ENCODE results near the gene CEACAM21.
"Not testable (repeated sequence)": the region's sequence is repeated elsewhere in the genome, so short reads cannot be mapped to it uniquely, and the experiment has no call there.

Gene CEACAM21

DNA sequence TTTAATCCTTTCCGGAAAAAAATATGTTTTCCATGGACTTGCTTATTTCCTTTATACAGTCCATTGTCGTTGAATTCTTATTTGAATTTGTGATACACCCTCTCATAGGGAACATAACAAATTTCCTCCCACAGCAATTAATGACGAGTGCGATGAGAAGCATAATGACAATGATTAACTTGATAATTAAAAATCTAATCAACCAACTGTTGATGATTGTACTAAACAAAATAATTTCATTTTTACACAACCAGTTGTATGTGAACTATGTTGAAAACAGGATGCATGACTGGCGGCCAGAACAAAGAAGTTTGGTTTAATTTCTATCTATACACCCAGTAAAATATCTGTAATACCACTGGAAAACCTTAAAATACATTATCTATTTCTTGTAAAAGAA lies 26.1 kb upstream of the CEACAM21 start:
- FAIRE-seq, result no peak

DNA sequence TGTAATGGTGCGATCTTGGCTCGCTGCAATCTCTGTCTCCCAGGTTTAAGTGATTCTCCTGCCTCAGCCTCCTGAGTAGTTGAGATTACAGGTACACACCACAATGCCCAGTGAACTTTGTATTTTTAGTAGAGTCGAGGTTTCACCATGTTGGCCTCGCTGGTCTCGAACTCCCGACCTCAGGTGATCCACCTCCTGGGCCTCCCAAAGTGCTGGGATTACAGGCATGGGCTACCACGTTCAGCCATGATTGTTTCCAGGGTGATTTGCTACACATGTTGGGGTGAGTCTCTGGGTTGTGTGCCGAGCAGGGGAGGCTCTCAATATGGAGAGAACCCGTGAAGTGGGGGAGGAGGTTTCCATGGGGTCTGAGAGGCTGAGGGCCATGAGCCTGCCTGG lies 24.8 kb upstream of the CEACAM21 start:
- no peak for FAIRE-seq

DNA sequence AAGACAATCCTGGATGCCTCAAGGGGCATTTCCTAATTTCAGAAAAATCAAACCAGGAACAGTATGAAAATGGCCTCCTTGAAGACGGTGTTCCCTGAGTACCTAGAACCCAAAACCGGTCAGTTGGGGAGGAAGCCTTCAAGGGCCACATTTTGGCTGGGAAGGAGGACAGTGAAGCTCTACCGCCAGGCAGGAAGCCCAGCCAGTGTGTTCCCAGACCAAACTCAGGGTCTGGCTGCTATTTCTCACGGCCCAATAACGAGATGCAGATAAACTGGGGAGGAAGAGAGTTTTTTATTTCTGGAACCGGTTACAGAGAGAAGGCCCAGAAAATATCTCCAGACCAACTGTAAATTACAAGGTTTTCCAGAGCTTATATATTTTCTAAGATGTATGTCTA lies 24.3 kb upstream of the CEACAM21 start:
- no peak for FAIRE-seq

DNA sequence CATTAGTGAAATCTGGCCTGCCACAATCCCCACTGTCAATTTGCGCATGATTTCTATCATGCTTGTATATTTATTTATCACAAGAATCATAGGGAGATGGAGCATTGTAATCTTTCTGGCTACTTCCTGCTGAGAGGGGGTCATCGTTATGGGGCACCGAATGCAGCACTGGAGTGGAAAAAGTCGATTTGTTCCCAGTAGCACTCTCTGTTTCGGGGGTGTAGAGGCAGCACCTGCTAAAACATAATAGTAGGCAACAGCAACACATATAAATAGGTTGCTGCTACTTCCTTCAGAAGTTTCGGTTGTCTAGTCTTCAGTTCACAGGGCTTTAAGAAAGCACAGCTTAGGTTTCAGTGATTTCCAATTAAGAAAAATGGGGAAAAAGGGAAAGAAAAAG lies 23.4 kb upstream of the CEACAM21 start:
- FAIRE-seq, result no peak

DNA sequence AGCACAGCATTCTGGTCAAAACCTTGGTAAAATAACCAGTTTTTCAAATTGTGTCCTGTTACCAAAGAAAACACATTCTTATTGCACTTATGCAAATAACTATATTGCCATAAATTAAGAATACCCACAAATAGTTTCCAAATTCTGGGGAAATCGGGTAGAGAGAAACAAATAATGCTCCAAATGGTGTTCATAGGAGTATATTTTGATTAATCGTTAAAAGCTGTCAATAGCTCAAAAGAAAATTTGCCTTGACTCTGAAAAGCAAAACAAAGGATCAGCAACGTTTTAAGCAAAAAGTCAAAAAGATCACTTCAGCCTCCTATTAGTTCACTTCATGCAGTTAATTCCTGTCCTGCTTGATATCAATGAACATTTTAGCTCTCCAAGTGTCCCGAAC lies 22.2 kb upstream of the CEACAM21 start:
- no peak for FAIRE-seq

DNA sequence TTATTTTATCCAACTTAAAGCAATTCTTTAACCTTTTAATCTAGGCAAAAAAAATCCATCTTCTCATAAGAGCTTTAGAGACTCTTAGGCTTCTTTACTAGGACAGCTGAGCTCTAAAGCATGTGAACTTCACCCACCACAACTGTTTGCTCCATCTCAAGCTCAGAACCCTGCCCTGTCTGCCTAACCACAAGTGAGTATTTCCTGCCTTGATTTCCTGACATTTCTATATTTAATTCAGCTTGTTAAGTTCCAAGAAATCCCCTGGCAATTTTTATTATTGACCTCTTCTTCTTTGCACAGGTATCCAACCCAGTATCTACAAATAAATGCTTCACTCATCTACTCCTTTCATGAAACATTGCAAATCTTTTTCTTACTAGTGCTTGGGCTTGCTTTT lies 21.1 kb upstream of the CEACAM21 start:
- FAIRE-seq, result no peak

DNA sequence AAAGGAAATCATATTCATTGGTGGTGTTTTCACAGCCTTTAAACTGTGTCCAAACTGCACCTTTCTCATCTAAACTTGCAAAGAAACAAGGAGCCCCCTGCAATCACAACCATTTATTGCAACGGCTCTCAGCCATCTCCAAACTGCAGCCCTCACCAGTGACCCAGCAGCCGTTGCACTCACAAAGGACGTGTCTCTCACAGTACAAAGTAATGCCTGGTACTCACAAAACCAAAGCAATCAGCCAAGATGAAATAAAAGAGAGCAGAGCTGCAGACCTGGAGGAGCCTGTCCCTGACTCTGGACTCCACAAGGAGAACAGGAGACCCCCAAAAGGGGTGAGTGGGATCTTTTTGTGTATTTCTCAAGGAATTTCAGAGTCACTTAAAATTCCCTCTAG lies 20.2 kb upstream of the CEACAM21 start:
- FAIRE-seq, result no peak

DNA sequence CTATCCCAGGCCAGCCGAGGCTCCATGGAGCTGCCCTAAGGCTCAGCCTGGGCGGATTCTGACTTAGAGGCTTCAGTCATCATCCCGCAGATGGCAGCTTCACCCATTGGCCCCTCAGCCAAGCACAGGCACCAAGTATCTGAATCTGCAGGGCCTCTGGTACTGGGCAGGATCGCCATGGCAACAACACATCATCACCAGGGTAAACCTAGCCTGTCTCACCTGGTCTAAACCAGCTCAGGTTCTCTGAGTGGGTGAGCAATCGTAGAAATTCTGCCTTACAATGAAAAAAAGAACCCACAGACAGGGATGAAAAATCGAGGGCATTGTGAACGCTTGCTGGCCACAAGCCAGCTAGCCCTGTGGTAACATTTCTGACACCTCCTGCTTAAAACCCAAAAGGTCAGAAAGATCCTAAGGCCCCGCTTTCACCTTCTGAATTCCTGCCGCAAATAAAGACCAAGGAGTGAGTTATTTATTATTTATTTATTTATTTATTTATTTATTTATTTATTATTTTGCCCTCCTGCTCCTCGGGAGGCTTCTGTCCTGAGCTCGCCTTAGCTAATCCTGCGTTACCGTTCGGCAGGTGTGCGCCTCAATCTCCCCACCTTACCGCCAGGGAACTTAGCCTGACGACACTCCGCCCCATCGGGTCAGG lies 12.0 kb upstream of the CEACAM21 start:
- FAIRE-seq, result no peak

DNA sequence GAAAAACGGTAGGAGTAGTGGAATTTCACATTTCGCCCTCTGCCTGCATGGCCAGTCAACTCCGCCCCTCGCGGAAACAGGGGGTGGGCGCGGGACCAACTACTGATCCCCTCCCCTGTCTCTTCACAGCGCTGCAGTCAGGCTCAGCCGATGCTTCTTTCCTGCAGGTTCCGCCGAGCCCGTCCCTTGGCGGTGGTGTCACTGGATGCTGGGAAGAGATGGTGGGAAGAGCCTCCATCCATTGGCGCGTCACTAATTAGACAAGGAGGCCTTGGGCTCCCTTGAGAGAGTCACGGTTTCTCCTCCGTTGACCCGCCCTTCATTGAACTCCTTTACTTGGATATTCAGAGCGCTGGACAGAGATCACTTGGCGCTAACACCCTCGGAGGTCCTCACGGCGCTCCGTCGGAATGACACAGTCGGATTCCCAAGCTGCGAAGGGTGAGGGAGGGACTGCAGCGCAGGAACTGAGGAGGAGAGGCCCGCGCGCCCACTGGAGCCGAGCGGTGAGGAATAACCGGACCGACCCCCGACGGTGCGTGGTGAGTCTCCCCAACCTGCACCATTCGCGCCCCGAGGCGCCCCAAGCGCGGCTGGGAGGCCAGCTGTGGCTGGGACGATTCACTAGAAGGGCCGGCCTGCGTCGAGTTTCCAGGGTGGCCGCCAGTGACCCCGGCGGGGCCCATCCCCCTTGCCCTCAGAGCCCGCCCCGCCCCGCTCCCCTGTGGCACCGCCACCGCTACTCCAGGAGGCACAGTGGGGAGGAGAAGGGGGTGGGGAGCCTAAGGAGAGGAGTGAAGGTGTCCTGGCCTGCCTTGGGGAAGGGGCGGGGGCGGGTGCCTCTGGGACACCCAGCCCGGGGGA lies 11.2 kb upstream of the CEACAM21 start:
- FAIRE-seq, result no peak

DNA sequence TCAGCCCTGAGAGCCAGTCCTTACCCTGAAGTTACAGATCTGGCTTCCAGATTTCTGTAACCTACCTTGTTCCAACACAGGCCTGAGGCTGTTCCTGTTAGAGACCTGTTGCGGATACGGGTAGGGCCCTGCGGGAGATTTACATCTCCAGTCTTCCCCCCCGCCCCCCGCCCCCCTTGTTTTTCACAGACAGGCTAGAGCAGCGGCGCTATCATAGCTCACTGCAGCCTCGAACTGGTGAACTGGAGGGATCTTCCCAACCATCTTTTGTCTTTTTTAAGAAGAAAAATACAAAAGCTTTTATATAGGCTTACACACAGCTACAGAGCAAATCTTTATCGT lies 10.6 kb upstream of the CEACAM21 start:
- no peak for FAIRE-seq

DNA sequence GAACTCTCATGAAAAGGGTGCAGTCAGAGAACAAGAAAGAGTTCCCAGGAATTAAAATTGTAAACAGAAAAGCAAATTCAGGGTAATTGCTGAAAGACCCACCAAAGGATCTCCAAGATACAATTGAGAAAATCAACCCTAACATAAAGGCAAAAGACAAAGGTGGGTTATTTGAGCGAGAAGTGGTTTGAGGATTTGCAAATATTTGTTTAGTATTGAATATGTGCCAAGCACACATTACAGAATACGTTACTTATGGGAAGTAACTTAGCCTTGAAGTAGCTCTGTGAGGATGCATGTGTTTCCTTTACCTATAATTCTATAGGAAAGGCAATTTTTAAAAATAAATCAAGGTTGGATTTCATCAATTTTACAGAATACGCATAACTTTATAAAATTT lies 10.0 kb upstream of the CEACAM21 start:
- no peak for FAIRE-seq

DNA sequence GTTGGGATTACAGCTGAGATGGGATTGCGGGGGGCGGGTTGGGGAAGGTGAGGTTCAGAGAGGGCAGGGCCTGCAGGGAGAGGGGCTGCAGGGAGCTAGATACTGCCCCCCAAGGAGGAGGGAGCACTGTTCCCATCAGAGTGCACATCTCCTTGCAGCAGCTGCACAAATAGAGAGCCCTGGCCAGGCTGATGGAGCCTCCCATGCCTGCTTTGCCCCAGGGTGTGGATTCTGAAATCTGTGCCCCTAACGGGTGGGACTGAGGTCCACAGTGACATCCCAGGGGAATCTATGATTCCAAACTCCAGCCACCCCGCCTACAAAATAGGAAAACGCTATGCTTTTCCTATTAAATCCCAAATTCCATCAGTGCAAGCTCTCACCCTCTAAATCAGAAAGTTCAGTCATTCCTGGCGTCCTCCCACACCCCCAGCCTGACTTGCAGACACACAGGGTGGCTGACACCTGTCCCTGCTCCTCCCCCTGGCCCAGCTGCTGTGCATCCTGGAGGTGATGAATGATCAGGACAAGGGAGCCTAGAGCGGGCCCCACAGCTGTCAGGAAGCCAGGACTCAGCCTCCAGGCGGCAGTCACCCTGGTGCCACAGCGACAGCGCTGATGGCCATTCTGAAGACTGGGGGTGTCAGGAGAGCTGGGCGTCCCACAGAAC lies 6.3 kb upstream of the CEACAM21 start:
- no peak for FAIRE-seq

DNA sequence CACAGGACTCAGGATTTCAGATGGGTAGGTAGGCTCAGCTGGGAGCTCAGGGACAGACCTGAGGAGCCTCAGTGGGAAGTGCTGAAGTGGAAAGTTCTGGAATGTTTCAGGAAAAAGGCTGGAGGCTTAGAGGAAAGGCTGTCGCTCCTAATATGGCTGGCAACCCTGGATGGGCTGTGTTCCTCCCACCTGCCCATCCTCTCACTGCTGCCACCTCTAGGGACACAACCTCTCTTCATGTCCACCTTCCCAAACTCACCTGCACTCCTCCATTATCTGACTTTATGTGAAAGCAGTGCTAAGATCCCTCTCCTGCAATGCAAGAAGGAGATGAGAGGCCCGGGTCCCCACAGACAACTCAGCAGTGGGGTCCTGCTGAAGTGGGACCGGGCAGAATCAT lies 5.8 kb upstream of the CEACAM21 start:
- no peak for FAIRE-seq

DNA sequence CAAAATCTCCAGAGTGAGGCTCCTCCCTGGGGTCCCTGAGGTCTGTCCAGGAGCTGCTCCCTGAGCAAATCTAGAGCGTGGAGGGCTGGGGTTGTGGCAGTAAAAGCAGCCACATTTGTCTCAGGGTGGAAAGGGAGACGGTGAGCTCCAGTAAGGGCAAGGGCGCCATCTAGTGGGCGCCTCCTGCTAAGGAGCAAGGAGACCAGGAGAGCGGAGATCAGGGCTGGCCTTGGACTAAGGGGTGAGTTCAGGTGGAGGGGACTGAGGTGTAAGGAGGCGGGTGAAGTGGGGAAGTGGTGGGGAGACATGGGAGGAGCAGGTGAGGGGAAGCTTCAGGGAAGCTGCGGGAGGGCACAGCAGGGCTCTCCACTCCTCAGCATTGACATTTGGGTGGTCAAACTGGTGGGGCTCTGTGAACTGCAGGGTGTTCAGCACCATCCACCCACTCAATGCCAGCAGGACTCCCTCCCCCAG lies 5.3 kb upstream of the CEACAM21 start:
- FAIRE-seq, result no peak

DNA sequence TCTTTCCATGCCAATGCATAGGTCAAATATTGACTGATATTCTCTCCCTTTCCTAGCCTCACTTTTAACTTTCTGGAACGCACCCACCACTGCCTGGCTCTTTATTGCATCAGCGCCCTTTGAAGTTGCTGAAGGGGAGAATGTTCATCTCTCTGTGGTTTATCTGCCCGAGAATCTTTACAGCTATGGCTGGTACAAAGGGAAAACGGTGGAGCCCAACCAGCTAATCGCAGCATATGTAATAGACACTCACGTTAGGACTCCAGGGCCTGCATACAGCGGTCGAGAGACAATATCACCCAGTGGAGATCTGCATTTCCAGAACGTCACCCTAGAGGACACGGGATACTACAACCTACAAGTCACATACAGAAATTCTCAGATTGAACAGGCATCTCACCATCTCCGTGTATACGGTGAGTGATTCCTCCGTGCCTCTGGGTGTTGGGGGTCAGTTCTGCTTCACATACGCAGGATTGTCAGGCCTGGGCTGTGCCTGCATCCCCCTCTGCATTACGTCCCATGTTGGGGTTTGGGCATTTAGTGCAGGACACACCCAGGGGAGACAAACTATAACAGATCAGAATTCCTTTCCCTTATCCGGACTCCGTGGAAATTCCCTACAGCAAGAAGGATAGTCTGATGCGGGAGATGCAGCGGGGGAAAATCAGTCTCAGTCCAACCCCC lies 1.3 kb downstream of the CEACAM21 start:
- FAIRE-seq, result no peak

DNA sequence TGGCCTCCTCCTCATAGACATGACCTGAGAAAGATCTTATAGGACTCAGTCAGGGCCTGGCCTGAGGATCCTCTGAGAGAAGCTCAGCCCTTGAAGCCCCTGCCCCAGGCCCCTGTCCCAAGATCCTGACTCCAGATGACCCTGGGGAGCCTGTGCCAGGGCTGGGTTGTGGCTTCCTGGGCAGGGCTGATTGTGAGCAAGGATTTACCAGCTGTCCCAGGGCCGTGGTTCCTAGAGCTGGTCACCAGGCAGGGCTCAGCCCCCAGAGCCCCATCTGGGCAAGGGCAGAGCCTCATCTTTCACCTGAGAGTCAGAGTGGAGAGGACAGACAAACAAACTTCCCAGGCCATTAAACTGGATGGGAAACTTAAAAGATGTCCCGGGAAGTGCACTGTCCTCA lies 1.9 kb downstream of the CEACAM21 start:
- no peak for FAIRE-seq

DNA sequence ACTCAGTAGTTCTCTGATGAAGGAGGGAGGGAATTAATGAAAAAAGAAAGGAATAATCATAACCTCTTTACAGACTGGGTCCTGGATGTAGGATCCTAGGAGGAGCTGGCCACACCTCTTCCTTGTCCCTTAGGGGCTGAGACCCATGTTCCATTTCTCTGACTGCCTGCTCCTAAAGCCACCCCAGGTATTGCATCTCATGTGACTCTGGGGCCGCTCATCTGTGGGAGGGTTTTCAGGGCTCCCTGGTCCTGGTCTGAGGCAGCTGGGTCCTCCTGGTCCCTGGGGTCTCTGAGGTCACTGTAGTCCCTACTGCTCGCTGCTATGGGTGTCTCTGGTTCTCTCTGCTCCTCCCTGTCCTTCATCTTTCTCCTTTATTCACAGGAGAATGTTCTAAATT lies 2.9 kb downstream of the CEACAM21 start:
- no peak for FAIRE-seq

DNA sequence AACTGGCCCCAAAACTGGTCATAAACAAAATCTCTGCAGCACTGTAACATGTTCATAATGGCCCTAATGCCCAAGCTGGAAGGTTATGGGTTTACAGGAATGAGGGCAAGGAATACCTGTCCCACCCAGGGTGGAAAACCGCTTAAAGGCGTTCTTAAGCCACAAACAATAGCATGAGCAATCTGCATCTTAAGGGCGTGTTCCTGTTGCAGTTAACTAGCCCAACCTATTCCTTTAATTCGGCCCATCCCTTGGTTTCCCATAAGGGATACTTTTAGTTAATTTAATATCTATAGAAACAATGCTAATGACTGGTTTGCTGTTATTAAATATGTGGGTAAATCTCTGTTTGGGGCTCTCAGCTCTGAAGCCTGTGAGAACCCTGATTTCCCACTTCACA lies 5.1 kb downstream of the CEACAM21 start:
- not testable (repeated sequence) for FAIRE-seq

DNA sequence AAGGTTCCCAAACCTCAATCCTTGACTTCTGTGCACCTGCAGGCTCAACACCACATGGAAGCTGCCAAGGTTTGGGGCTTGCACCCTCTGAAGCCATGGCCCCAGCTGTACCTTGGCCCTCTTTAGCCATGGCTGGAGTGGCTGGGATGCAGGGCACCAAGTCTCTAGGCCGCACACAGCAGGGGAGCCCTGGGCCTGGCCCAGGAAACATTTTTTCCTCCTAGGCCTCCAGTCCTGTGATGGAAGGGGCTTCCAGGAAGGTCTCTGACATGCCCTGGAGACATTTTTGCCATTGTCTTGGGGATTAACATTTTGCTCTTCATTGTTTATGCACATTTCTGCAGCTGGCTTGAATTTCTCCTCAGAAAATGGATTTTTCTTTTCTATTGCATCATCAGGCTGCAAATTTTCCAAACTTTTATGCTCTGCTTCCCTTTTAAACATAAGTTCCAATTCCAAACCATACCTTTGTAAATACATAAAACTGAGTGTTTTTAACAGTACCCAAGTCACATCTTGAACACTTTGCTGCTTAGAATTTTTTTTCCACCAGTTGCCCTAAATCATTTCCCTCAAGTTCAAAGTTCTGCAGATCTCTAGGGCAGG lies 6.7 kb downstream of the CEACAM21 start:
- not testable (repeated sequence) for FAIRE-seq

DNA sequence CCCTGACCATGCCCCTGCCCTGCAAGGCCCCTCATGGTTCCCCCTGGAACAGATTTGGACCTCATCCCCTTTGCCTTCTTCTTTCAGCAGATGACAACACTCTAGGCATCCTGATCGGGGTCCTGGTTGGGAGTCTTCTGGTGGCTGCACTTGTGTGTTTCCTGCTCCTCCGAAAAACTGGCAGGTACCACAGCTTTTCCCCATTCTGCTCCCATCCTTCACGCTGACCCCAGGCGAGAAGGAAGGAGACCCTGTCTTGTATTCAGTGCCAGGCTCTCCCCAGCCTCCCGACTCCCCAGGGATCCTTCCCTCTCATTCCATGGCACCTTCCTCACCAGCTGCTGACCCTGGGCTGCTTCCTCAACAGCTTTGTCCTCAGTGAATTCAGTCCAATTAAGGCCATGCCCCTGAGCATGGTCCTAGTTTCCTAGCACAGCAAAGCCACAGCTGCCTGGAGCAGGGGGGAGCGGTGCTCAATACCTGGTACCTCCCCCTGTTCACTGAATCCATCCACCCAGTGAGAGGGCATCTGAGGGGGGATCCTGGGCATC lies 8.4 kb downstream of the CEACAM21 start:
- no peak for FAIRE-seq

DNA sequence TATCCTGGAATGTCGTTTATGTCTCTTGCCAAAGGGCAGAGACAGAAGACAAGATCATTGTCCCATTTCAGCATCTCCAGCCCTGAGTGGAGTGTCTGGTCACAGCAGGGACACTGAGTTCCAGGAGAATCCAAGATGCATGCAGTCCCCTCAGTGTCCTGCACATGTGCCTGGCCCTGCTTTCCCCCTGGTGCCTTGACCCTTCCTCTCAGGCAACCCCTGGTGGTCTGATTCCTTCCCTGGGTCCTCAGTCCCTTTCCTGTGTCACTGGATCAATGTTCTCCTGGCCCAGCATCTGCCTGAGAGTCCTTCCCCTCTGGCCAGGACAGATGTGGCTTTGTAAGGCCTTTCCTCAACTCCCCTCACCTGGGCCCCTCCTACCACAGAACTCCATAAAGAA lies 9.0 kb downstream of the CEACAM21 start:
- FAIRE-seq, result no peak

DNA sequence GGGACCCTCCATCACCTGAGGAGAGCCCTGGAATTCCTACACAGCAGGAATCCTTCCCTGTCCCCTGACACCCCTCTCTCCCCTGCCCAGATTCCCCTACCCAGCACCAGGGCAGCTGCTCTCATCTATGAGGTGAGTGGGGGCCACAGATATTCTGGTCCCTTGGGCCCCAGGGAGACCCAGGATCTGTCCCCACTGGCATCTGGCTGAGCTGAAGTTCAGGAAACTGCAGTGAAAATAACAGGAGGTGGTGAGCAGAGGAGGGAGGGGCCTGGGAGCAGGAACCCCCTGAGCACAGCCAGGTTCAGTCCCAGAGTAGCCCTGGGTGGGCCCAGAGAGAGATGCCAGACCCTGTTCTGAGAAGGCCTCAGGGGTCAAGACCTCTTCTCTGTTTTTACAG lies 10.1 kb downstream of the CEACAM21 start:
- FAIRE-seq, result no peak

Measured in colon (tissue), 2 donors.